22Rv1 (cell line): ENCODE data around the gene HOXC13.

Experiments used
- H3K27ac ChIP-seq: fragments of 450-650 bp; 2 replicates; pipeline ENCODE4 v1.5.1; 2017
- ZFX ChIP-seq: fragments of 450-650 bp; IDR thresholded peaks from 2 replicates; pipeline ENCODE4 v1.6.1; 2017; ENCODE audit warnings: antibody characterized with exemption, borderline replicate concordance
- TF ChIP-seq, protein P1 (sequence below): fragments of 450-650 bp; IDR thresholded peaks from 2 replicates; pipeline ENCODE4 v1.5.1; 2017; ENCODE audit warnings: mild to moderate bottlenecking

HOXC13 gene

GRCh38 chr12:53953831-53954693 lies 15.4 kb downstream of the HOXC13 start:
- peak overlapping the region; percentile 42; the same call in 1 of the 2 replicates for H3K27ac ChIP-seq
- TF ChIP-seq, protein P1, sequence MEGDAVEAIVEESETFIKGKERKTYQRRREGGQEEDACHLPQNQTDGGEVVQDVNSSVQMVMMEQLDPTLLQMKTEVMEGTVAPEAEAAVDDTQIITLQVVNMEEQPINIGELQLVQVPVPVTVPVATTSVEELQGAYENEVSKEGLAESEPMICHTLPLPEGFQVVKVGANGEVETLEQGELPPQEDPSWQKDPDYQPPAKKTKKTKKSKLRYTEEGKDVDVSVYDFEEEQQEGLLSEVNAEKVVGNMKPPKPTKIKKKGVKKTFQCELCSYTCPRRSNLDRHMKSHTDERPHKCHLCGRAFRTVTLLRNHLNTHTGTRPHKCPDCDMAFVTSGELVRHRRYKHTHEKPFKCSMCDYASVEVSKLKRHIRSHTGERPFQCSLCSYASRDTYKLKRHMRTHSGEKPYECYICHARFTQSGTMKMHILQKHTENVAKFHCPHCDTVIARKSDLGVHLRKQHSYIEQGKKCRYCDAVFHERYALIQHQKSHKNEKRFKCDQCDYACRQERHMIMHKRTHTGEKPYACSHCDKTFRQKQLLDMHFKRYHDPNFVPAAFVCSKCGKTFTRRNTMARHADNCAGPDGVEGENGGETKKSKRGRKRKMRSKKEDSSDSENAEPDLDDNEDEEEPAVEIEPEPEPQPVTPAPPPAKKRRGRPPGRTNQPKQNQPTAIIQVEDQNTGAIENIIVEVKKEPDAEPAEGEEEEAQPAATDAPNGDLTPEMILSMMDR = no peak
- no peak for TF ChIP-seq ZFX

- peak within 1 kb of the TSS; percentile 42 for H3K27ac ChIP-seq
- no peak for TF ChIP-seq ZFX
- TF ChIP-seq, protein P1 = 0 out of 2 replicates have a peak, but pooled peaks have one; percentile 9
These were observed 16.0 kb downstream of the HOXC13 start, which contains the start of gene HOXC12 for GRCh38 chr12:53954694-53955035. HOXC12 (plus strand) TSS chr12:53954903; CDS start chr12:53954930, 27 bp downstream.

DNA sequence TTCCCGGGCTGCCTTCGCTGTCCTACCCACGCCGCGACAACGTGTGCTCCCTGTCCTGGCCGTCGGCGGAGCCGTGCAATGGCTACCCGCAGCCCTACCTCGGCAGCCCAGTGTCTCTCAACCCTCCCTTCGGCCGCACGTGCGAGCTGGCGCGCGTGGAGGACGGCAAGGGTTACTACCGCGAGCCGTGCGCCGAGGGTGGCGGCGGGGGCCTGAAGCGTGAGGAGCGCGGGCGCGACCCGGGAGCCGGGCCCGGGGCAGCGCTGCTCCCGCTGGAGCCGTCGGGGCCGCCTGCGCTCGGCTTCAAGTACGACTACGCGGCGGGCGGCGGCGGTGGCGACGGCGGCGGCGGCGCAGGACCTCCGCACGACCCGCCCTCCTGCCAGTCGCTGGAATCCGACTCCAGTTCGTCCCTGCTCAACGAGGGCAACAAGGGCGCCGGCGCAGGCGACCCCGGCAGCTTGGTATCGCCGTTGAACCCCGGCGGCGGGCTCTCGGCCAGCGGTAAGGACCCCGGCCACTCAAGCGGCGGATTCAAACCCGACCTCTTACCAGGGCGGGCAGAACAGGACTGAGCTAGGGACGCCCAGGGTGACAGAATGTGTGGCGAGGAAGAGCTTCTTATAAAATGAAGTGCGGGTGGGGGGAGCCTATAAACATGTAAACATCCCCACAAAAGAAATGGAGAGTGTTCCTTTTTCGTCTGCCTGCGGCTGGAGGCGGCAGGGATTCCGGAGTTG lies 16.6 kb downstream of the HOXC13 start:
- TF ChIP-seq, protein P1 = no peak; the same call in 1 of the 2 replicates
- no peak for TF ChIP-seq ZFX
- peak overlapping the region; percentile 42 for H3K27ac ChIP-seq

GRCh38 chr12:53955776-53956250 lies 17.2 kb downstream of the HOXC13 start:
- H3K27ac ChIP-seq = no peak overlapping the region
- TF ChIP-seq, protein P1 = no peak
- TF ChIP-seq ZFX = no peak

- no peak overlapping the region for H3K27ac ChIP-seq
- TF ChIP-seq ZFX = no peak
- TF ChIP-seq, protein P1 = no peak
These were observed 17.7 kb downstream of the HOXC13 start for GRCh38 chr12:53956251-53956887.

DNA sequence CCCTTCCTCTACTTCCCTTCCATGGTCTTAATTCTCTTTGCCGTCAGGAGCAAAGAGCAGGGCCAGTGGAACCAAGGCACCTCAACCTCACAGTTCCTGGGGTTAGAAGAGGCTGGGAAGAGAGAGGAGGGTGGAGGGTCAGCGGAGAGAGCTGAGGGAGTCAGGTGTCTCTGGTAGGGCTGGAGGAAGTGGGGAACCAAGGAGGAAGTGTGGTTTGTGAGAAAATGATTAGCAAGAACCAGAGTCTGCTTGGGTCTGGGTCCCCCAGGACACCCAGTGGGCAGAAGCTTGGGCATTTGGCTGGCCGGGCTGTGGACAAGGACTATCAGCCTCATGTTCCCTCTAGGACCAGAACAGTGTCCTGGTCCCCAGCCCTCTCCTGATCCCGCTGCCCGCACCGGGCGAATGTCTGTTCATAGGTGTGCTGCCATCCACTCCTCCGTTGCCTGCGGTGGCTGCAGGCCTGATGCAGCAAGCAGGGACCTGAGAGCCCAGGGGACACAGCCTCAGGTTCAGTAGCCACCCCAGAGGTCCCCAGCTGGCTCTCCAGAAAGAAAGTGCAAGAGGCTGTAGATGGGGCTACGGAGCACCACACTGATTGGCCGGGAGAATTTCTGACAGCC lies 18.4 kb downstream of the HOXC13 start:
- TF ChIP-seq ZFX = no peak
- TF ChIP-seq, protein P1 = no peak
- H3K27ac ChIP-seq = no peak overlapping the region
